SH-SY5Y (cell line): ENCODE measurements around the gene HOXD9.

Experiments used
- GATA2 ChIP-seq: IDR thresholded peaks from 2 replicates; pipeline ENCODE4 v1.6.1; 2011; ENCODE audit warnings: mild to moderate bottlenecking, low read depth, low read length
- GATA3 ChIP-seq: IDR thresholded peaks from 2 replicates; pipeline ENCODE4 v1.6.1; 2011; ENCODE audit warnings: low read depth, mild to moderate bottlenecking, low read length, moderate library complexity

HOXD9 gene

GRCh38 chr2:176091329-176092258, 30.9 kb upstream of the HOXD9 start:
- no peak for TF ChIP-seq GATA3
- no peak for TF ChIP-seq GATA2

- TF ChIP-seq GATA2 (no peak), GATA3 (no peak)
Measured at GRCh38 chr2:176092270-176093144, 30.0 kb upstream of the HOXD9 start, which contains the start of gene HOXD13. TSS of gene HOXD13 (plus strand) at chr2:176092721. CDS start at chr2:176092891, 170 bp downstream.

GRCh38 chr2:176093145-176093897, 29.2 kb upstream of the HOXD9 start:
- TF ChIP-seq GATA3 (no peak), GATA2 (no peak)

GRCh38 chr2:176093898-176094249, 28.6 kb upstream of the HOXD9 start:
- TF ChIP-seq GATA3 (no peak), GATA2 (no peak)

GRCh38 chr2:176094349-176094748, 28.2 kb upstream of the HOXD9 start:
- TF ChIP-seq GATA3 (no peak), GATA2 (no peak)

GRCh38 chr2:176095421-176095820, 27.1 kb upstream of the HOXD9 start:
- no peak for TF ChIP-seq GATA3
- no peak for TF ChIP-seq GATA2

- TF ChIP-seq GATA3 = no peak
- TF ChIP-seq GATA2 = no peak
Measured at GRCh38 chr2:176096243-176096985, 26.1 kb upstream of the HOXD9 start.

- TF ChIP-seq GATA2 (no peak; the same call in 1 of the 2 replicates), GATA3 (no peak)
Measured at GRCh38 chr2:176096986-176097819, 25.3 kb upstream of the HOXD9 start.

GRCh38 chr2:176097820-176098365, 24.6 kb upstream of the HOXD9 start:
- no peak for TF ChIP-seq GATA2

- TF ChIP-seq GATA3 (no peak), GATA2 (no peak)
Measured at GRCh38 chr2:176098366-176099158, 24.0 kb upstream of the HOXD9 start.

GRCh38 chr2:176099159-176099727, 23.3 kb upstream of the HOXD9 start:
- TF ChIP-seq GATA2 (no peak), GATA3 (no peak)
